Endothelial cell of umbilical vein (primary cell): ENCODE results near the gene MARVELD1. TPM values are rescaled to one million over a fixed set of nuclear protein-coding genes. Genes with fewer than 3 reads are reported as not detected.

Experiments used
- BruUV-seq: library from RNA; stranded (reverse); fragments of 400-500 nt; replicated peaks from 2 replicates; lab custom pipeline; 2021; lab: Mats Ljungman, UMichigan
- CTCF ChIA-PET: fragments of 300-600, 350-600 bp; sonication (Branson Sonifier 250); formaldehyde crosslinking; loops from one replicate; lab custom pipeline; 2021; ENCODE audit warnings: antibody characterized with exemption, inconsistent platforms; lab: Charles Lee
- POLR2A ChIA-PET: fragments of 300-600, 350-600 bp; sonication (Branson Sonifier 250); formaldehyde crosslinking; loops from one replicate; lab custom pipeline; 2021; ENCODE audit warnings: antibody characterized with exemption, inconsistent platforms; lab: Charles Lee
- DNase-seq: peaks from one replicate; pipeline ENCODE4 v3.0.0-alpha.2; 2011; ENCODE audit warnings: low read depth, low spot score
- FAIRE-seq: peaks from 2 replicates; lab custom pipeline; 2011; peaks lifted over from hg19 to GRCh38; lab: Jason Lieb, UNC
- H2AFZ ChIP-seq: 2 replicates; pipeline ENCODE4 v1.6.0; 2012; ENCODE audit warnings: low read depth, low read length, control low read depth, inconsistent platforms
- H3K27ac ChIP-seq: 2 replicates; pipeline ENCODE4 v1.5.1; 2011; ENCODE audit warnings: low read depth, mild to moderate bottlenecking, control low read depth, low read length, moderate library complexity; ENCODE audit not compliant: insufficient read depth
- H3K27me3 ChIP-seq, 2 experiments: 2 replicates each; pipeline versions ENCODE4 v1.6.0 to v1.6.1; 2011; ENCODE audit warnings: low read length in 2 of 2, mixed read lengths in 1 of 2; ENCODE audit not compliant: control insufficient read depth in 2 of 2, insufficient read depth in 2 of 2
- H3K36me3 ChIP-seq, 2 experiments: 2 replicates in 1 of 2; 3 replicates in 1 of 2; pipeline ENCODE4 v1.5.1; 2011; ENCODE audit warnings: low read length in 2 of 2, mild to moderate bottlenecking in 1 of 2, moderate library complexity in 1 of 2; ENCODE audit not compliant: control insufficient read depth in 2 of 2, insufficient read depth in 2 of 2; ENCODE audit errors: extremely low read depth in 1 of 2
- H3K4me1 ChIP-seq: 3 replicates; pipeline ENCODE4 v1.5.1; 2011; ENCODE audit warnings: mild to moderate bottlenecking, low read length; ENCODE audit not compliant: control insufficient read depth, insufficient read depth; ENCODE audit errors: extremely low read depth
- H3K4me2 ChIP-seq: 2 replicates; pipeline ENCODE4 v1.6.1; 2011; ENCODE audit warnings: low read length, control low read depth, mixed read lengths; ENCODE audit not compliant: insufficient read depth
- H3K4me3 ChIP-seq, 3 experiments: fragments of 200-600 bp in 1 of 3; sonication (generic), shearing (Covaris generic) in 1 of 3; replicated peaks in 1 of 3; 2 replicates each; pipeline ENCODE4 v1.5.1; 2011 to 2016; ENCODE audit warnings: control low read depth in 3 of 3, low read length in 3 of 3, mild to moderate bottlenecking in 2 of 3, inconsistent platforms in 1 of 3, low read depth in 1 of 3, moderate library complexity in 1 of 3; ENCODE audit not compliant: insufficient read depth in 1 of 3
- H3K79me2 ChIP-seq: 2 replicates; pipeline ENCODE4 v1.6.0; 2012; ENCODE audit warnings: low read length, inconsistent platforms; ENCODE audit not compliant: control insufficient read depth, insufficient read depth
- H3K9ac ChIP-seq: replicated peaks from 2 replicates; pipeline ENCODE3; 2011; ENCODE audit warnings: low read length, control low read depth; ENCODE audit not compliant: insufficient read depth; ENCODE audit errors: extremely low read depth
- H3K9me1 ChIP-seq: replicated peaks from 3 replicates; pipeline ENCODE4 v1.6.0; 2011; ENCODE audit warnings: mild to moderate bottlenecking, low read length; ENCODE audit not compliant: control insufficient read depth, insufficient read depth; ENCODE audit errors: extremely low read depth
- H3K9me3 ChIP-seq: replicated peaks from 2 replicates; pipeline ENCODE4 v1.5.1; 2012; ENCODE audit warnings: low read length, inconsistent platforms; ENCODE audit not compliant: control insufficient read depth, insufficient read depth
- H4K20me1 ChIP-seq: replicated peaks from 2 replicates; pipeline ENCODE3; 2011; ENCODE audit warnings: mild to moderate bottlenecking, low read length; ENCODE audit not compliant: control insufficient read depth, insufficient read depth; ENCODE audit errors: extremely low read depth
- EZH2 ChIP-seq: IDR thresholded peaks from 2 replicates; pipeline ENCODE4 v1.6.1; 2012; ENCODE audit warnings: borderline replicate concordance, low read depth, mild to moderate bottlenecking, moderate library complexity, low read length, inconsistent platforms; ENCODE audit not compliant: severe bottlenecking
- FOS ChIP-seq: IDR thresholded peaks from 2 replicates; pipeline ENCODE4 v1.6.1; 2011; ENCODE audit warnings: mild to moderate bottlenecking, low read length, moderate library complexity, borderline replicate concordance; ENCODE audit not compliant: insufficient read depth
- GATA2 ChIP-seq: IDR thresholded peaks from 2 replicates; pipeline ENCODE4 v1.7.0; 2011; ENCODE audit warnings: low read depth, mild to moderate bottlenecking, moderate library complexity, mixed read lengths, low read length; ENCODE audit not compliant: insufficient read length, insufficient read depth
- JUN ChIP-seq: IDR thresholded peaks from 2 replicates; pipeline ENCODE4 v1.6.1; 2011; ENCODE audit warnings: borderline replicate concordance, low read depth; ENCODE audit not compliant: insufficient read length, insufficient read depth
- MYC ChIP-seq: IDR thresholded peaks from one replicate; pipeline ENCODE4 v1.6.1; 2011; ENCODE audit warnings: mild to moderate bottlenecking, low read depth, low read length
- POLR2A ChIP-seq: IDR thresholded peaks from 2 replicates; pipeline ENCODE4 v1.6.1; 2012; ENCODE audit warnings: low read depth, mild to moderate bottlenecking, control low read depth, low read length
- POLR2AphosphoS5 ChIP-seq: IDR thresholded peaks from 2 replicates; pipeline ENCODE4 v1.6.1; 2012; ENCODE audit warnings: low read depth, mild to moderate bottlenecking, control low read depth, low read length, moderate library complexity; ENCODE audit not compliant: insufficient read depth
- dilution Hi-C: fragments of 300-500 bp; cut with MboI; formaldehyde crosslinking; loops from one replicate; pipeline ENCODE4 v1.15.0; 2019; ENCODE audit warnings: low sequenced_read_pairs; ENCODE audit not compliant: extremely low pct_ligation_motif_present
- intact Hi-C: fragments of 100-400 bp; cut with micrococcal nuclease; formaldehyde crosslinking; loops from one replicate; pipeline ENCODE4 v1.10.0; 2022
- polyA plus RNA-seq, 4 experiments: library from polyadenylated mRNA; depleted of rRNA in 3 of 4; stranded (reverse) in 3 of 4; unstranded in 1 of 4; fragments of >200 nt; gene quantifications; 2 replicates each; pipeline versions ENCODE4 v1.2.1 to v1.2.3, GENCODE V29; 2011 to 2012; ENCODE audit warnings: missing spikeins in 1 of 4
- total RNA-seq: library from RNA; stranded (reverse); gene quantifications from 2 replicates; pipeline ENCODE4 v1.2.3, GENCODE V29; 2021
- TF ChIP-seq, protein P1 (sequence below), 2 donors: IDR thresholded peaks; 1 replicate in 1 of 2; 2 replicates in 1 of 2; pipeline ENCODE4 v1.5.1; 2011; ENCODE audit warnings: low read length in 2 of 2, mild to moderate bottlenecking in 2 of 2, moderate library complexity in 2 of 2, control low read depth in 1 of 2, inconsistent platforms in 1 of 2, low read depth in 1 of 2; ENCODE audit not compliant: insufficient read depth in 1 of 2; ENCODE audit errors: extremely low read depth in 1 of 2
- TF ChIP-seq, protein P2 (sequence below): IDR thresholded peaks from 2 replicates; pipeline ENCODE4 v1.6.1; 2011; ENCODE audit not compliant: insufficient read depth, insufficient read length

The MARVELD1 gene
- total and polyA plus RNA-seq, 2 donors (not counting 3 experiments of a cell fraction or from before 2014, with no cell fraction given): 67.3 to 78.3 TPM

DNA sequence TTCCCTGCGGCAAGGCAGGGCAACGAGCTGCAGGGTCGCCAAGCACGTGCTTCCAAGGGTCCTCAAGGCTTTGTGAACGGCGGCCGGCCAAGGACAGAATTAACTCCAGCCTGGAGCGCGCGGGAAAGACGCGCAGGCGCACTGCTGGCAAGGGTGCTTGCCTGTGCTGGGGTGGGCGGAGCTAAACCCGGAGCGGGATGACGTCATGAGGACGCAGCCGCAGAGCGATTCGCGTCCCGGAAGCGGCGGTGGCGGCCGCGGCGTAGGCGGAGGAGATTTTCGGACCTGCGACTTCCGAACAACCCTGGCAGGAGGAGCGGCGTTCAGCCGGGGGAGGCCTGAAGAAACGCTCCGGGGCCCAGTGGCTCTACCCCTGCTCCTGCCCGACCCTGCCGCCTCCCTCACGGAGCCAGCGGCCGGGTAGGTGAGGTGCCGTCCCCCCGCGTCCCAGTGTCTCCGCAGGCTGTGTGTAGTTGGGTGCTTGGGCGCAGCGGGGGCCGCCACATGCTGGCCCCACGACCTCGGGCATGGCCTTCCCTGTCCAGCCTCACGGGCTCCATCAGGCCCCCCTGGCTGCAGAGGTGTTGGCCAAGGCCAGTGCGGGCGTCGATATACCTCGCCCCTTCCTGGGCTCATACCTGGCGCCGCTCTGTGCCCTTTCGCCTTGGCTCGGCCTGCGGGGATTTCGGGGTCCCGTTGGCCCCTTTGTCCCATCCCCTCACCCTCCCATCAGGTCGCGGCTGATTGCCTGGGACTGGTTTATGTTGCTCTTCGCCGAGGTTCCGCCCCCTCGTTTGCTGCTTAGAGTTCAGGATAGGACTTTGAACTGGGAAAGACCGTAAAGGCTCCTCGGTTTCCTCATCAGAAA, 23.6 kb downstream of the MARVELD1 start, which contains the start of gene ZFYVE27:
Gene ZFYVE27, plus strand, starts transcription at position 227 of the 868 bp plus-strand sequence. CDS start 1,350 bp downstream, outside the sequence.
- Histone ChIP-seq H3K4me3 (peak within 1 kb of the TSS; percentile 46 to 72 (median 63)), H3K36me3 (no peaks in the 10 kb centered on the region), H3K27me3 (no peaks in the 10 kb centered on the region), H2AFZ (peak within 1 kb of the TSS; percentile 72), H3K9me3 (no peaks in the 10 kb centered on the region), H3K4me1 (peaks cover 8% of the 10 kb centered on the region), H3K9me1 (no peaks in the 10 kb centered on the region), H3K4me2 (peak within 1 kb of the TSS; percentile 73), H3K27ac (peak within 1 kb of the TSS; percentile 37), H3K79me2 (peaks cover 25% of the 10 kb centered on the region), H3K9ac (peak within 1 kb of the TSS; percentile 68), H4K20me1 (no peaks in the 10 kb centered on the region)
- ChIA-PET POLR2A (no interaction called here), CTCF (interaction anchor here (1.0 to 21.8 kb wide), 4 partner anchors 10 to 304 kb away, joined by 4 to 863 read pairs (median 4); partner anchors contain the start of genes AVPI1 and MARVELD1)
- FAIRE-seq (peak; percentile 99), DNase-seq (peak; percentile 95)
- TSS peak; percentile 46 for BruUV-seq
- dilution Hi-C loops (no loop called here), intact Hi-C loops (loop anchor here (2.0 to 10.0 kb wide), 2 partner anchors 50 to 242 kb away; partner anchors contain the start of genes AVPI1, MMS19 and UBTD1)
- peak; percentile 93 for TF ChIP-seq POLR2A
- TF ChIP-seq FOS: peak; percentile 30
- TF ChIP-seq JUN: peak; percentile 87
- no peak for TF ChIP-seq GATA2
- TF ChIP-seq MYC: peak; percentile 69
- TF ChIP-seq, protein P1, sequence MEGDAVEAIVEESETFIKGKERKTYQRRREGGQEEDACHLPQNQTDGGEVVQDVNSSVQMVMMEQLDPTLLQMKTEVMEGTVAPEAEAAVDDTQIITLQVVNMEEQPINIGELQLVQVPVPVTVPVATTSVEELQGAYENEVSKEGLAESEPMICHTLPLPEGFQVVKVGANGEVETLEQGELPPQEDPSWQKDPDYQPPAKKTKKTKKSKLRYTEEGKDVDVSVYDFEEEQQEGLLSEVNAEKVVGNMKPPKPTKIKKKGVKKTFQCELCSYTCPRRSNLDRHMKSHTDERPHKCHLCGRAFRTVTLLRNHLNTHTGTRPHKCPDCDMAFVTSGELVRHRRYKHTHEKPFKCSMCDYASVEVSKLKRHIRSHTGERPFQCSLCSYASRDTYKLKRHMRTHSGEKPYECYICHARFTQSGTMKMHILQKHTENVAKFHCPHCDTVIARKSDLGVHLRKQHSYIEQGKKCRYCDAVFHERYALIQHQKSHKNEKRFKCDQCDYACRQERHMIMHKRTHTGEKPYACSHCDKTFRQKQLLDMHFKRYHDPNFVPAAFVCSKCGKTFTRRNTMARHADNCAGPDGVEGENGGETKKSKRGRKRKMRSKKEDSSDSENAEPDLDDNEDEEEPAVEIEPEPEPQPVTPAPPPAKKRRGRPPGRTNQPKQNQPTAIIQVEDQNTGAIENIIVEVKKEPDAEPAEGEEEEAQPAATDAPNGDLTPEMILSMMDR (IDR thresholded peaks at IDR 0.05; ENCODE audit: extremely low read depth in 1 of 2, insufficient read depth in 1 of 2, low read depth in 1 of 2, low read length in 2 of 2): no peak
- peak; percentile 93 for TF ChIP-seq POLR2AphosphoS5
- TF ChIP-seq EZH2: no peak
- TF ChIP-seq, protein P2, sequence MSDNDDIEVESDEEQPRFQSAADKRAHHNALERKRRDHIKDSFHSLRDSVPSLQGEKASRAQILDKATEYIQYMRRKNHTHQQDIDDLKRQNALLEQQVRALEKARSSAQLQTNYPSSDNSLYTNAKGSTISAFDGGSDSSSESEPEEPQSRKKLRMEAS: peak; percentile 95
